Central memory CD8-positive, alpha-beta T cell (primary cell): ENCODE measurements around the gene DCD.
"Not testable (repeated sequence)": the region's sequence is repeated elsewhere in the genome, so short reads cannot be mapped to it uniquely, and the experiment has no call there.

Experiments
- ATAC-seq: fragments of 150-1000 bp; cut with Tn5 transposase; replicated peaks from 2 replicates; pipeline ENCODE4 v1.10.0; 2022; ENCODE audit warnings: mild to moderate bottlenecking, moderate FRiP score, moderate number of reproducible peaks; ENCODE audit not compliant: poor library complexity, severe bottlenecking; ENCODE audit errors: extremely low read depth
- DNase-seq, 2 donors: peaks; one replicate each; pipeline ENCODE4 v3.0.0; 2021; ENCODE audit warnings: low spot score in 2 of 2
- H3K27ac Mint-ChIP-seq: one replicate; pipeline ENCODE4 v1.8.0; 2022; ENCODE audit warnings: low read depth, mild to moderate bottlenecking, moderate library complexity, mixed read lengths
- H3K27me3 Mint-ChIP-seq: one replicate; pipeline ENCODE4 v1.8.0; 2022; ENCODE audit warnings: mixed read lengths
- H3K36me3 Mint-ChIP-seq: one replicate; pipeline ENCODE4 v1.8.0; 2022; ENCODE audit warnings: mild to moderate bottlenecking, moderate library complexity, mixed read lengths; ENCODE audit not compliant: insufficient read depth
- H3K4me1 Mint-ChIP-seq: one replicate; pipeline ENCODE4 v1.8.0; 2022; ENCODE audit warnings: mixed read lengths
- H3K4me3 Mint-ChIP-seq: one replicate; pipeline ENCODE4 v1.8.0; 2022; ENCODE audit warnings: mild to moderate bottlenecking, moderate library complexity, mixed read lengths
- H3K9me3 Mint-ChIP-seq: one replicate; pipeline ENCODE4 v1.8.0; 2022; ENCODE audit warnings: mixed read lengths

DCD gene

GRCh38 chr12:54641554-54641953, 6.6 kb downstream of the DCD start:
- H3K36me3 Mint-ChIP-seq, result no peaks in the 10 kb centered on the region
- ATAC-seq (no peak), DNase-seq (no peak)
- no peak overlapping the region for H3K4me3 Mint-ChIP-seq
- peaks cover 40% of the 10 kb centered on the region for H3K27me3 Mint-ChIP-seq
- H3K9me3 Mint-ChIP-seq, result no peaks in the 10 kb centered on the region
- no peak overlapping the region for H3K27ac Mint-ChIP-seq
- H3K4me1 Mint-ChIP-seq, result no peaks in the 10 kb centered on the region

- H3K27me3 Mint-ChIP-seq, result peaks cover 35% of the 10 kb centered on the region
- no peak for DNase-seq
- H3K36me3 Mint-ChIP-seq, result no peaks in the 10 kb centered on the region
- H3K4me1 Mint-ChIP-seq, result no peaks in the 10 kb centered on the region
- H3K27ac Mint-ChIP-seq, result no peak overlapping the region
- no peaks in the 10 kb centered on the region for H3K9me3 Mint-ChIP-seq
- ATAC-seq, result no peak
- no peak overlapping the region for H3K4me3 Mint-ChIP-seq
Measured at GRCh38 chr12:54641089-54641488, 7.1 kb downstream of the DCD start.

GRCh38 chr12:54639112-54639511, 9.1 kb downstream of the DCD start:
- H3K9me3 Mint-ChIP-seq, H3K27ac Mint-ChIP-seq, ATAC-seq, H3K36me3 Mint-ChIP-seq, H3K4me1 Mint-ChIP-seq, H3K4me3 Mint-ChIP-seq, DNase-seq: not testable (repeated sequence)
- H3K27me3 Mint-ChIP-seq, result peaks cover 22% of the 10 kb centered on the region

GRCh38 chr12:54634795-54635194, 13.4 kb downstream of the DCD start, which contains the start of gene LACRT:
LACRT (minus strand) TSS chr12:54634895; CDS start chr12:54634841, 54 bp downstream.
- Mint-ChIP-seq H3K27me3 (peaks cover 39% of the 10 kb centered on the region), H3K9me3 (no peaks in the 10 kb centered on the region), H3K36me3 (peaks cover 2% of the 10 kb centered on the region), H3K4me3 (no peak within 1 kb of the TSS), H3K27ac (no peak within 1 kb of the TSS), H3K4me1 (peaks cover 5% of the 10 kb centered on the region)
- DNase-seq, result no peak
- ATAC-seq, result no peak

- Mint-ChIP-seq H3K4me3 (no peak overlapping the region), H3K27me3 (peaks cover 61% of the 10 kb centered on the region), H3K27ac (no peak overlapping the region), H3K36me3 (peaks cover 2% of the 10 kb centered on the region), H3K4me1 (peaks cover 5% of the 10 kb centered on the region), H3K9me3 (no peaks in the 10 kb centered on the region)
- no peak for DNase-seq
- no peak for ATAC-seq
Measured at GRCh38 chr12:54631988-54632728, 16.0 kb downstream of the DCD start.

GRCh38 chr12:54631551-54631950, 16.6 kb downstream of the DCD start:
- Mint-ChIP-seq H3K27ac (no peak overlapping the region), H3K4me3 (no peak overlapping the region), H3K4me1 (peaks cover 5% of the 10 kb centered on the region), H3K36me3 (peaks cover 2% of the 10 kb centered on the region), H3K27me3 (peaks cover 67% of the 10 kb centered on the region), H3K9me3 (no peaks in the 10 kb centered on the region)
- DNase-seq, result no peak
- ATAC-seq, result no peak

GRCh38 chr12:54629925-54630324, 18.2 kb downstream of the DCD start:
- Mint-ChIP-seq H3K27me3 (peaks cover 83% of the 10 kb centered on the region), H3K4me3 (no peak overlapping the region), H3K27ac (no peak overlapping the region), H3K4me1 (peaks cover 5% of the 10 kb centered on the region), H3K36me3 (peaks cover 2% of the 10 kb centered on the region), H3K9me3 (no peaks in the 10 kb centered on the region)
- no peak for DNase-seq
- ATAC-seq, result no peak

GRCh38 chr12:54628186-54628846, 19.8 kb downstream of the DCD start:
- H3K4me1 Mint-ChIP-seq, result peaks cover 5% of the 10 kb centered on the region
- H3K36me3 Mint-ChIP-seq, result peaks cover 2% of the 10 kb centered on the region
- DNase-seq (no peak), ATAC-seq (no peak)
- H3K27me3 Mint-ChIP-seq, result peaks cover 85% of the 10 kb centered on the region
- H3K4me3 Mint-ChIP-seq, result no peak overlapping the region
- H3K27ac Mint-ChIP-seq, result no peak overlapping the region
- no peaks in the 10 kb centered on the region for H3K9me3 Mint-ChIP-seq

GRCh38 chr12:54627304-54627703, 20.9 kb downstream of the DCD start:
- H3K27ac Mint-ChIP-seq, result no peak overlapping the region
- peaks cover 2% of the 10 kb centered on the region for H3K4me1 Mint-ChIP-seq
- peaks cover 85% of the 10 kb centered on the region for H3K27me3 Mint-ChIP-seq
- H3K4me3 Mint-ChIP-seq, result no peak overlapping the region
- ATAC-seq (no peak), DNase-seq (no peak)
- peaks cover 2% of the 10 kb centered on the region for H3K36me3 Mint-ChIP-seq
- H3K9me3 Mint-ChIP-seq, result no peaks in the 10 kb centered on the region

- no peak for DNase-seq
- H3K4me1 Mint-ChIP-seq, result no peaks in the 10 kb centered on the region
- H3K9me3 Mint-ChIP-seq, result no peaks in the 10 kb centered on the region
- peaks cover 90% of the 10 kb centered on the region for H3K27me3 Mint-ChIP-seq
- peaks cover 2% of the 10 kb centered on the region for H3K36me3 Mint-ChIP-seq
- no peak overlapping the region for H3K27ac Mint-ChIP-seq
- no peak for ATAC-seq
- no peak overlapping the region for H3K4me3 Mint-ChIP-seq
Measured at GRCh38 chr12:54625598-54625997, 22.6 kb downstream of the DCD start.

GRCh38 chr12:54624315-54625279, 23.6 kb downstream of the DCD start:
- H3K4me3 Mint-ChIP-seq, result no peak overlapping the region
- no peak overlapping the region for H3K27ac Mint-ChIP-seq
- H3K36me3 Mint-ChIP-seq, result no peaks in the 10 kb centered on the region
- H3K4me1 Mint-ChIP-seq, result no peaks in the 10 kb centered on the region
- H3K9me3 Mint-ChIP-seq, result no peaks in the 10 kb centered on the region
- DNase-seq, result no peak
- H3K27me3 Mint-ChIP-seq, result peaks cover 80% of the 10 kb centered on the region
- ATAC-seq, result no peak

- peaks cover 74% of the 10 kb centered on the region for H3K27me3 Mint-ChIP-seq
- ATAC-seq, result no peak
- no peaks in the 10 kb centered on the region for H3K4me1 Mint-ChIP-seq
- no peaks in the 10 kb centered on the region for H3K36me3 Mint-ChIP-seq
- DNase-seq, result no peak
- H3K9me3 Mint-ChIP-seq, result no peaks in the 10 kb centered on the region
- H3K4me3 Mint-ChIP-seq, result no peak overlapping the region
- no peak overlapping the region for H3K27ac Mint-ChIP-seq
Measured at GRCh38 chr12:54622463-54623183, 25.5 kb downstream of the DCD start.
